CD14-positive monocyte (primary cell): ENCODE results near the gene HYOU1. TPM values are rescaled to one million over a fixed set of nuclear protein-coding genes. Genes with fewer than 3 reads are reported as not detected.

Experiments used
- DNase-seq, 3 donors: peaks; one replicate each; pipeline ENCODE4 v3.0.0-alpha.2; 2011 to 2022
- H2AFZ ChIP-seq: 2 replicates; pipeline ENCODE4 v1.6.0; 2012; ENCODE audit warnings: mild to moderate bottlenecking, low read depth, low read length, inconsistent platforms; ENCODE audit not compliant: insufficient read depth, poor library complexity, severe bottlenecking
- H3K27ac ChIP-seq, 2 donors: 1 replicate in 1 of 2; 2 replicates in 1 of 2; pipeline ENCODE4 v1.5.1; 2012 to 2013; ENCODE audit warnings: low read length in 2 of 2, control low read depth in 1 of 2, inconsistent platforms in 1 of 2, low read depth in 1 of 2, mild to moderate bottlenecking in 1 of 2
- H3K27me3 ChIP-seq, 2 donors: one replicate each; pipeline versions ENCODE4 v1.6.0 to v1.6.1; 2011 to 2013; ENCODE audit warnings: low read length in 2 of 2; ENCODE audit not compliant: control insufficient read depth in 2 of 2, insufficient read depth in 2 of 2
- H3K36me3 ChIP-seq, 2 donors: replicated peaks in 1 of 2; 1 replicate in 1 of 2; 2 replicates in 1 of 2; pipeline versions ENCODE4 v1.5.1 to v1.6.1; 2012 to 2013; ENCODE audit warnings: low read length in 2 of 2, control low read depth in 1 of 2, inconsistent platforms in 1 of 2, mild to moderate bottlenecking in 1 of 2; ENCODE audit not compliant: insufficient read depth in 2 of 2, control insufficient read depth in 1 of 2
- H3K4me1 ChIP-seq, 2 donors: 1 replicate in 1 of 2; 2 replicates in 1 of 2; pipeline versions ENCODE4 v1.5.1 to v1.6.1; 2012 to 2013; ENCODE audit warnings: low read length in 2 of 2, control low read depth in 1 of 2, inconsistent platforms in 1 of 2, mild to moderate bottlenecking in 1 of 2, moderate library complexity in 1 of 2; ENCODE audit not compliant: insufficient read depth in 2 of 2, control insufficient read depth in 1 of 2
- H3K4me2 ChIP-seq: replicated peaks from 2 replicates; pipeline ENCODE3; 2012; ENCODE audit warnings: low read length, moderate library complexity, mild to moderate bottlenecking; ENCODE audit not compliant: poor library complexity, severe bottlenecking; ENCODE audit errors: extremely low read depth
- H3K4me3 ChIP-seq, 3 experiments: fragments of 200-600 bp in 1 of 3; sonication (generic) in 1 of 3; replicated peaks in 1 of 3; 1 replicate in 2 of 3; 2 replicates in 1 of 3; pipeline ENCODE4 v1.5.1; 2011 to 2013; ENCODE audit warnings: low read length in 3 of 3, mild to moderate bottlenecking in 3 of 3, control low read depth in 2 of 3, low read depth in 2 of 3, inconsistent platforms in 1 of 3, moderate library complexity in 1 of 3
- H3K79me2 ChIP-seq: 2 replicates; pipeline ENCODE4 v1.6.0; 2012; ENCODE audit warnings: mild to moderate bottlenecking, control low read depth, inconsistent platforms, low read length, moderate library complexity; ENCODE audit not compliant: insufficient read depth
- H3K9ac ChIP-seq: 2 replicates; pipeline ENCODE4 v1.6.0; 2017; ENCODE audit warnings: low read length, mild to moderate bottlenecking; ENCODE audit not compliant: insufficient read depth, poor library complexity, severe bottlenecking
- H3K9me3 ChIP-seq, 2 donors: replicated peaks in 1 of 2; 1 replicate in 1 of 2; 2 replicates in 1 of 2; pipeline versions ENCODE4 v1.5.1 to v1.6.1; 2012 to 2013; ENCODE audit warnings: low read length in 2 of 2, control low read depth in 1 of 2; ENCODE audit not compliant: control insufficient read depth in 1 of 2, insufficient read depth in 1 of 2
- H4K20me1 ChIP-seq: 2 replicates; pipeline ENCODE4 v1.6.0; 2012; ENCODE audit warnings: mild to moderate bottlenecking, low read length, control low read depth, moderate library complexity; ENCODE audit not compliant: insufficient read depth
- H3K27ac Mint-ChIP-seq, 7 donors: one replicate each; pipeline ENCODE4 v1.8.0; 2020; ENCODE audit warnings: mild to moderate bottlenecking in 7 of 7, mixed read lengths in 7 of 7, moderate library complexity in 6 of 7, inconsistent platforms in 2 of 7
- H3K27me3 Mint-ChIP-seq, 3 donors: one replicate each; pipeline ENCODE4 v1.8.0; 2021 to 2022; ENCODE audit warnings: low read depth in 3 of 3, mild to moderate bottlenecking in 3 of 3, mixed read lengths in 3 of 3, moderate library complexity in 3 of 3, inconsistent platforms in 1 of 3
- H3K36me3 Mint-ChIP-seq, 2 donors: one replicate each; pipeline ENCODE4 v1.8.0; 2020; ENCODE audit warnings: mixed read lengths in 2 of 2, inconsistent platforms in 1 of 2, mild to moderate bottlenecking in 1 of 2
- H3K4me1 Mint-ChIP-seq: one replicate; pipeline ENCODE4 v1.8.0; 2020; ENCODE audit warnings: mild to moderate bottlenecking, mixed read lengths
- H3K4me3 Mint-ChIP-seq, 2 donors: one replicate each; pipeline ENCODE4 v1.8.0; 2020; ENCODE audit warnings: mild to moderate bottlenecking in 2 of 2, mixed read lengths in 2 of 2, moderate library complexity in 1 of 2
- H3K9me3 Mint-ChIP-seq, 7 donors: one replicate each; pipeline ENCODE4 v1.8.0; 2020 to 2022; ENCODE audit warnings: mixed read lengths in 7 of 7, mild to moderate bottlenecking in 6 of 7, moderate library complexity in 6 of 7, inconsistent platforms in 2 of 7
- WGBS: methylation state at CpG from one replicate; pipeline ENCODE4 v1.1.5; 2013; ENCODE audit warnings: missing lambda C conversion rate; ENCODE audit not compliant: insufficient coverage; 5-methylcytosine and 5-hydroxymethylcytosine counted together
- intact Hi-C, 2 donors: fragments of 100-400 bp; cut with micrococcal nuclease; formaldehyde crosslinking; loops; one replicate each; pipeline versions ENCODE4 v1.15.0 to v1.15.1; 2023
- polyA plus RNA-seq, 3 donors: library from polyadenylated mRNA; depleted of rRNA in 1 of 3; unstranded in 2 of 3; stranded (reverse) in 1 of 3; fragments of 300-500 nt in 2 of 3; fragments of >200 nt in 1 of 3; fragmentation: Illumina TruSeq in 2 of 3; gene quantifications; 1 replicate in 2 of 3; 2 replicates in 1 of 3; pipeline ENCODE4 v1.2.3, GENCODE V29; 2012 to 2021
- TF ChIP-seq, protein P1 (sequence below): fragments of 200-600 bp; IDR thresholded peaks from one replicate; pipeline ENCODE4 v1.8.0; 2022; ENCODE audit warnings: antibody characterized with exemption, mild to moderate bottlenecking

The HYOU1 gene
- polyA plus RNA-seq, 3 donors: 8.4 to 34.9 (median 8.6) TPM

DNA sequence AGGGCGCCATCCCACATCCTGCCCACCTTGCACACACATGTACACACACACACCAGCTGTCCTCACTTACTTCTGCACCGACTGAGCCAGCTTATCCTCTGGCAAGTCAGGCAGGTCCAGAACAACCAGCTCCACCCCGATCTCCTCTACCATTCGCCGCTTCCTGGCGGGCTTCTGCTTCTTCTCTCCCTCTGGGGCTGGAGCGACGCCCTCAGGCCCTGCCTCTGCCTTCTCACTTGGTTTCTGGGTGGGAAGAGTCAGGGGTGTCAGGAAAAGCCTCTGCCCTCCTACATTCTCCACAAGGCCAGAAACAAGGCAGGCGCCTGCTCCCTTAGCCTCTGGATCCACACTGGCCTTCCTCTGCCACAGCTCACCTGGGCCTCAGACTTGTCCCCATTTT lies 8.4 kb downstream of the HYOU1 start:
- no peaks in the 10 kb centered on the region for H3K4me1 Mint-ChIP-seq
- no peaks in the 10 kb centered on the region for H3K27me3 ChIP-seq
- DNase-seq: peak in 1 of 3 donors; percentile 2
- peak overlapping the region in 1 of 7 donors; percentile 60 for H3K27ac Mint-ChIP-seq
- peaks cover 0 to 1% (median 0%) of the 10 kb centered on the region in 3 donors for H3K27me3 Mint-ChIP-seq
- H3K4me3 Mint-ChIP-seq: no peak overlapping the region
- H3K9me3 Mint-ChIP-seq: no peaks in the 10 kb centered on the region
- peaks cover 86 to 96% of the 10 kb centered on the region in 2 donors for H3K36me3 Mint-ChIP-seq
- no peaks in the 10 kb centered on the region for H3K4me1 ChIP-seq
- no peak overlapping the region for H2AFZ ChIP-seq
- H3K79me2 ChIP-seq: no peaks in the 10 kb centered on the region
- no peaks in the 10 kb centered on the region for H3K9me3 ChIP-seq
- no peak overlapping the region for H3K4me2 ChIP-seq
- no peaks in the 10 kb centered on the region for H4K20me1 ChIP-seq
- H3K27ac ChIP-seq: no peak overlapping the region
- intact Hi-C loops: no loop called here
- TF ChIP-seq, protein P1, sequence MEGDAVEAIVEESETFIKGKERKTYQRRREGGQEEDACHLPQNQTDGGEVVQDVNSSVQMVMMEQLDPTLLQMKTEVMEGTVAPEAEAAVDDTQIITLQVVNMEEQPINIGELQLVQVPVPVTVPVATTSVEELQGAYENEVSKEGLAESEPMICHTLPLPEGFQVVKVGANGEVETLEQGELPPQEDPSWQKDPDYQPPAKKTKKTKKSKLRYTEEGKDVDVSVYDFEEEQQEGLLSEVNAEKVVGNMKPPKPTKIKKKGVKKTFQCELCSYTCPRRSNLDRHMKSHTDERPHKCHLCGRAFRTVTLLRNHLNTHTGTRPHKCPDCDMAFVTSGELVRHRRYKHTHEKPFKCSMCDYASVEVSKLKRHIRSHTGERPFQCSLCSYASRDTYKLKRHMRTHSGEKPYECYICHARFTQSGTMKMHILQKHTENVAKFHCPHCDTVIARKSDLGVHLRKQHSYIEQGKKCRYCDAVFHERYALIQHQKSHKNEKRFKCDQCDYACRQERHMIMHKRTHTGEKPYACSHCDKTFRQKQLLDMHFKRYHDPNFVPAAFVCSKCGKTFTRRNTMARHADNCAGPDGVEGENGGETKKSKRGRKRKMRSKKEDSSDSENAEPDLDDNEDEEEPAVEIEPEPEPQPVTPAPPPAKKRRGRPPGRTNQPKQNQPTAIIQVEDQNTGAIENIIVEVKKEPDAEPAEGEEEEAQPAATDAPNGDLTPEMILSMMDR: no peak
- peaks cover 64 to 95% of the 10 kb centered on the region in 2 donors for H3K36me3 ChIP-seq
- H3K4me3 ChIP-seq: no peak overlapping the region
- no peak overlapping the region for H3K9ac ChIP-seq
- WGBS: no CpG with 5 or more reads among the region's 9 CpGs

DNA sequence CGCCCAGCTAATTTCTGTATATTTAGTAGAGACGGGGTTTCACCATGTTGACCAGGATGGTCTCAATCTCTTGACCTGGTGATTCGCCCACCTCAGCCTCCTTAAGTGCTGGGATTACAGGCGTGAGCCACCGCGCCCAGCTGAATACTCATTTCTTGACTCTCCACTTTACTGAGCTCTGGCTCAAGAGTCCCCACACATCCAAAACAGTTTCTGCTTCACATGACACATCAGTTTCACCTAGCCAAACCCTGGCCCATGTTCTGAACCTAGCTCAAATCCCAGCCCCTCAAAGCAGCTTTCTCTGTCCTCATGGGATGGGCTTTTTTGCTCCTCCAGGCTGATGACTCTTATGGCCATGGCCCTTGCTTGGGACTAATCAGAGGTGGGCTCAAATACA lies 9.8 kb downstream of the HYOU1 start:
- H3K27me3 Mint-ChIP-seq: no peaks in the 10 kb centered on the region
- H4K20me1 ChIP-seq: no peaks in the 10 kb centered on the region
- H3K4me3 Mint-ChIP-seq: no peak overlapping the region
- H3K36me3 Mint-ChIP-seq: peaks cover 72 to 81% of the 10 kb centered on the region in 2 donors
- H3K4me3 ChIP-seq: no peak overlapping the region
- peaks cover 53 to 80% of the 10 kb centered on the region in 2 donors for H3K36me3 ChIP-seq
- no peaks in the 10 kb centered on the region for H3K4me1 ChIP-seq
- H2AFZ ChIP-seq: no peak overlapping the region
- no peak for DNase-seq
- H3K4me1 Mint-ChIP-seq: no peaks in the 10 kb centered on the region
- TF ChIP-seq, protein P1: no peak
- no peak overlapping the region for H3K9ac ChIP-seq
- no peaks in the 10 kb centered on the region for H3K9me3 ChIP-seq
- H3K4me2 ChIP-seq: no peak overlapping the region
- H3K9me3 Mint-ChIP-seq: no peaks in the 10 kb centered on the region
- intact Hi-C loops: no loop called here
- WGBS: 100% methylated on average over 4 of the region's 6 CpGs
- no peaks in the 10 kb centered on the region for H3K27me3 ChIP-seq
- H3K79me2 ChIP-seq: no peaks in the 10 kb centered on the region
- no peak overlapping the region for H3K27ac Mint-ChIP-seq
- H3K27ac ChIP-seq: no peak overlapping the region
